Embryonic facial prominence (tissue), 1 donor: ENCODE data around the gene RASSF5.

ENCODE experiments used
- DNase-seq: peaks from one replicate; pipeline ENCODE4 v3.0.0-alpha.2; 2016; ENCODE audit errors: extremely low spot score

Gene RASSF5

GRCh38 chr1:206635080-206635977 lies 128.0 kb downstream of the RASSF5 start, which contains the start of gene DYRK3:
TSS of gene DYRK3 (plus strand) at chr1:206635536. CDS start at chr1:206635704, 168 bp downstream.
- DNase-seq: peak; percentile 77

GRCh38 chr1:206635978-206636345 lies 128.6 kb downstream of the RASSF5 start:
- DNase-seq: no peak

DNA sequence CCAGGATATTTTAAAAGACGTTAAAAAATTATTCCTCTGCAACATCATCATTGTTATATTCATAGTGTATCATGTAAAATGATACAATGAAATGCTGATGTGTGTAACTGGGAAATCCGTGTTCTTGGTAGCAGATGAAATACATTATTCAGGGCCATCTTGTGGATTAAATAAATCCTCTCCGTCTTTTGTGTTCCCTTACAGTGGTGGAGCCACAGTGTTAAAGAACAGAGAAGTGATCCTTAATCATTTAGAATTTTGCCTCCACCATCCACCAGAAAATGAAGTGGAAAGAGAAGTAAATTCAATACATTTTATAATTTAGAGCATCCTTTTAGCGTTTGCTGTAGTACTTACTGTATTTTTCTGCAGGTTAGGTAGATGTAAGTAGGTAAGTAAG lies 129.3 kb downstream of the RASSF5 start:
- DNase-seq: no peak

GRCh38 chr1:206637605-206638004 lies 130.3 kb downstream of the RASSF5 start:
- no peak for DNase-seq
